ENCODE measurements around the gene ZNF217. TPM values are rescaled to one million over a fixed set of nuclear protein-coding genes. Genes with fewer than 3 reads are reported as not detected.

The ZNF217 gene
- total and polyA plus RNA-seq, 9 of the 15 experiments (the other 6 are each of a cell fraction or from before 2014, with no cell fraction given) = 3.0 to 41.8 (median 16.8) TPM

GRCh38 chr20:53606364-53606985 is 12.8 kb upstream of the ZNF217 start (continued):
- TF ChIP-seq, protein P1, sequence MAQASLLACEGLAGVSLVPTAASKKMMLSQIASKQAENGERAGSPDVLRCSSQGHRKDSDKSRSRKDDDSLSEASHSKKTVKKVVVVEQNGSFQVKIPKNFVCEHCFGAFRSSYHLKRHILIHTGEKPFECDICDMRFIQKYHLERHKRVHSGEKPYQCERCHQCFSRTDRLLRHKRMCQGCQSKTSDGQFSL (CRISPR knock-in tag; IDR thresholded peaks at IDR 0.05) = peak; percentile 77
- TF ChIP-seq, protein P1 (tag; IDR thresholded peaks at IDR 0.05) = peak in 1 of 2 experiments; percentile 59; a peak in 1 of 4 replicates
- TF ChIP-seq, protein P2, sequence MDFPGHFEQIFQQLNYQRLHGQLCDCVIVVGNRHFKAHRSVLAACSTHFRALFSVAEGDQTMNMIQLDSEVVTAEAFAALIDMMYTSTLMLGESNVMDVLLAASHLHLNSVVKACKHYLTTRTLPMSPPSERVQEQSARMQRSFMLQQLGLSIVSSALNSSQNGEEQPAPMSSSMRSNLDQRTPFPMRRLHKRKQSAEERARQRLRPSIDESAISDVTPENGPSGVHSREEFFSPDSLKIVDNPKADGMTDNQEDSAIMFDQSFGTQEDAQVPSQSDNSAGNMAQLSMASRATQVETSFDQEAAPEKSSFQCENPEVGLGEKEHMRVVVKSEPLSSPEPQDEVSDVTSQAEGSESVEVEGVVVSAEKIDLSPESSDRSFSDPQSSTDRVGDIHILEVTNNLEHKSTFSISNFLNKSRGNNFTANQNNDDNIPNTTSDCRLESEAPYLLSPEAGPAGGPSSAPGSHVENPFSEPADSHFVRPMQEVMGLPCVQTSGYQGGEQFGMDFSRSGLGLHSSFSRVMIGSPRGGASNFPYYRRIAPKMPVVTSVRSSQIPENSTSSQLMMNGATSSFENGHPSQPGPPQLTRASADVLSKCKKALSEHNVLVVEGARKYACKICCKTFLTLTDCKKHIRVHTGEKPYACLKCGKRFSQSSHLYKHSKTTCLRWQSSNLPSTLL (IDR thresholded peaks at IDR 0.05) = no peak
- TF ChIP-seq ZNF639 (CRISPR knock-in tag; conservative IDR thresholded peaks at IDR 0.05 in 1 of 2, IDR thresholded peaks at IDR 0.05 in 1 of 2) (peak in 1 of 2 experiments; percentile 52; a peak in 1 of 4 replicates), ID3 (CRISPR knock-in tag; IDR thresholded peaks at IDR 0.05) (no peak), ID3 (tag; IDR thresholded peaks at IDR 0.05) (peak; percentile 84), FOSL1 (tag; conservative IDR thresholded peaks at IDR 0.05) (peak; percentile 36), ZNF316 (IDR thresholded peaks at IDR 0.05) (peak; percentile 59), HMGXB4 (CRISPR knock-in tag; IDR thresholded peaks at IDR 0.05) (no peak), ASH1L (IDR thresholded peaks at IDR 0.05; ENCODE audit: borderline replicate concordance, low read depth, partially characterized antibody) (no peak), BHLHE40 (IDR thresholded peaks at IDR 0.05; ENCODE audit: low read length) (no peak), TCF7L2 (IDR thresholded peaks at IDR 0.05; ENCODE audit: low read depth, low read length) (no peak), SAFB2 (IDR thresholded peaks at IDR 0.05; ENCODE audit: borderline replicate concordance, low read depth, low read length, severe bottlenecking) (no peak)
- TF ChIP-seq, protein P3, sequence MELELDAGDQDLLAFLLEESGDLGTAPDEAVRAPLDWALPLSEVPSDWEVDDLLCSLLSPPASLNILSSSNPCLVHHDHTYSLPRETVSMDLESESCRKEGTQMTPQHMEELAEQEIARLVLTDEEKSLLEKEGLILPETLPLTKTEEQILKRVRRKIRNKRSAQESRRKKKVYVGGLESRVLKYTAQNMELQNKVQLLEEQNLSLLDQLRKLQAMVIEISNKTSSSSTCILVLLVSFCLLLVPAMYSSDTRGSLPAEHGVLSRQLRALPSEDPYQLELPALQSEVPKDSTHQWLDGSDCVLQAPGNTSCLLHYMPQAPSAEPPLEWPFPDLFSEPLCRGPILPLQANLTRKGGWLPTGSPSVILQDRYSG (tag; conservative IDR thresholded peaks at IDR 0.05; ENCODE audit: low read depth) = peak; percentile 63; the same call in 1 of the 2 replicates
- TF ChIP-seq, protein P4, sequence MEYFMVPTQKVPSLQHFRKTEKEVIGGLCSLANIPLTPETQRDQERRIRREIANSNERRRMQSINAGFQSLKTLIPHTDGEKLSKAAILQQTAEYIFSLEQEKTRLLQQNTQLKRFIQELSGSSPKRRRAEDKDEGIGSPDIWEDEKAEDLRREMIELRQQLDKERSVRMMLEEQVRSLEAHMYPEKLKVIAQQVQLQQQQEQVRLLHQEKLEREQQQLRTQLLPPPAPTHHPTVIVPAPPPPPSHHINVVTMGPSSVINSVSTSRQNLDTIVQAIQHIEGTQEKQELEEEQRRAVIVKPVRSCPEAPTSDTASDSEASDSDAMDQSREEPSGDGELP (CRISPR knock-in tag; IDR thresholded peaks at IDR 0.05; ENCODE audit: borderline replicate concordance) = no peak
- TF ChIP-seq, protein P5, sequence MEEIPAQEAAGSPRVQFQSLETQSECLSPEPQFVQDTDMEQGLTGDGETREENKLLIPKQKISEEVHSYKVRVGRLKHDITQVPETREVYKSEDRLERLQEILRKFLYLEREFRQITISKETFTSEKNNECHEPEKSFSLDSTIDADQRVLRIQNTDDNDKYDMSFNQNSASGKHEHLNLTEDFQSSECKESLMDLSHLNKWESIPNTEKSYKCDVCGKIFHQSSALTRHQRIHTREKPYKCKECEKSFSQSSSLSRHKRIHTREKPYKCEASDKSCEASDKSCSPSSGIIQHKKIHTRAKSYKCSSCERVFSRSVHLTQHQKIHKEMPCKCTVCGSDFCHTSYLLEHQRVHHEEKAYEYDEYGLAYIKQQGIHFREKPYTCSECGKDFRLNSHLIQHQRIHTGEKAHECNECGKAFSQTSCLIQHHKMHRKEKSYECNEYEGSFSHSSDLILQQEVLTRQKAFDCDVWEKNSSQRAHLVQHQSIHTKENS (CRISPR knock-in tag; IDR thresholded peaks at IDR 0.05) = no peak
